Trophoblast cell (in vitro differentiated cells and primary cell): ENCODE results near the gene LSM3.

Experiments used
- DNase-seq, 2 donors: peaks; one replicate each; pipeline ENCODE4 v3.0.0-alpha.2; 2016
- H2AFZ ChIP-seq: 2 replicates; pipeline ENCODE4 v1.6.1; 2013; ENCODE audit warnings: low read length, moderate library complexity, mild to moderate bottlenecking; ENCODE audit not compliant: insufficient read depth, poor library complexity
- H2AK5ac ChIP-seq: 2 replicates; pipeline ENCODE4 v1.6.1; 2013; ENCODE audit warnings: mild to moderate bottlenecking, low read length
- H2BK120ac ChIP-seq: 2 replicates; pipeline ENCODE4 v1.6.1; 2013; ENCODE audit warnings: low read length, mild to moderate bottlenecking, moderate library complexity; ENCODE audit not compliant: insufficient read depth, poor library complexity
- H2BK12ac ChIP-seq: 2 replicates; pipeline ENCODE4 v1.6.1; 2013; ENCODE audit warnings: mild to moderate bottlenecking, low read length, moderate library complexity
- H2BK5ac ChIP-seq: 2 replicates; pipeline ENCODE4 v1.6.1; 2013; ENCODE audit warnings: low read length, low read depth, moderate library complexity, mild to moderate bottlenecking; ENCODE audit not compliant: poor library complexity
- H3K14ac ChIP-seq: 2 replicates; pipeline ENCODE4 v1.6.1; 2013; ENCODE audit warnings: mild to moderate bottlenecking, low read length
- H3K18ac ChIP-seq: 2 replicates; pipeline ENCODE4 v1.6.1; 2013; ENCODE audit warnings: mild to moderate bottlenecking, low read length
- H3K23ac ChIP-seq: 2 replicates; pipeline ENCODE4 v1.6.1; 2013; ENCODE audit warnings: low read length
- H3K27ac ChIP-seq: 2 replicates; pipeline ENCODE4 v1.5.1; 2013; ENCODE audit warnings: low read depth, mild to moderate bottlenecking, inconsistent platforms, low read length, moderate library complexity
- H3K27me3 ChIP-seq: 2 replicates; pipeline ENCODE4 v1.6.1; 2013; ENCODE audit warnings: inconsistent platforms, mild to moderate bottlenecking, low read length, moderate library complexity; ENCODE audit not compliant: insufficient read depth
- H3K36me3 ChIP-seq, 2 experiments: 1 replicate in 1 of 2; 2 replicates in 1 of 2; pipeline ENCODE4 v1.6.1; 2013; ENCODE audit warnings: low read length in 2 of 2, mild to moderate bottlenecking in 2 of 2, moderate library complexity in 1 of 2; ENCODE audit not compliant: insufficient read depth in 2 of 2, control insufficient read depth in 1 of 2
- H3K4ac ChIP-seq: 2 replicates; pipeline ENCODE4 v1.6.1; 2013; ENCODE audit warnings: low read depth, mild to moderate bottlenecking, low read length, moderate library complexity
- H3K4me1 ChIP-seq, 2 experiments: 1 replicate in 1 of 2; 2 replicates in 1 of 2; pipeline ENCODE4 v1.6.1; 2013; ENCODE audit warnings: low read length in 2 of 2, mild to moderate bottlenecking in 2 of 2, moderate library complexity in 1 of 2; ENCODE audit not compliant: insufficient read depth in 2 of 2, control insufficient read depth in 1 of 2
- H3K4me2 ChIP-seq: 2 replicates; pipeline ENCODE4 v1.6.1; 2013; ENCODE audit warnings: inconsistent platforms, mild to moderate bottlenecking, low read length, moderate library complexity
- H3K4me3 ChIP-seq: 2 replicates; pipeline ENCODE4 v1.5.1; 2013; ENCODE audit warnings: mild to moderate bottlenecking, low read depth, low read length, inconsistent platforms
- H3K79me1 ChIP-seq: one replicate; pipeline ENCODE4 v1.6.1; 2013; ENCODE audit warnings: low read length
- H3K79me2 ChIP-seq: 2 replicates; pipeline ENCODE4 v1.6.1; 2013; ENCODE audit warnings: low read length, mild to moderate bottlenecking; ENCODE audit not compliant: control insufficient read depth, insufficient read depth, poor library complexity
- H3K9ac ChIP-seq: 2 replicates; pipeline ENCODE4 v1.6.1; 2013; ENCODE audit warnings: mild to moderate bottlenecking, low read length
- H3K9me3 ChIP-seq: 2 replicates; pipeline ENCODE4 v1.6.1; 2013; ENCODE audit warnings: low read depth, mild to moderate bottlenecking, control low read depth, inconsistent platforms, low read length; ENCODE audit not compliant: insufficient read depth
- H4K12ac ChIP-seq: 2 replicates; pipeline ENCODE4 v1.6.1; 2013; ENCODE audit warnings: low read depth, mild to moderate bottlenecking, low read length, moderate library complexity
- H4K8ac ChIP-seq: 2 replicates; pipeline ENCODE4 v1.6.1; 2013; ENCODE audit warnings: low read depth, mild to moderate bottlenecking, low read length, moderate library complexity
- H4K91ac ChIP-seq: one replicate; pipeline ENCODE4 v1.6.1; 2013; ENCODE audit warnings: low read depth, mild to moderate bottlenecking, low read length, moderate library complexity
- WGBS: extraction: QIAGEN DNeasy Blood & Tissue Kit; methylation state at CpG from one replicate; pipeline ENCODE4 v1.1.7; 2013; ENCODE audit warnings: missing lambda C conversion rate; ENCODE audit not compliant: insufficient read length, insufficient coverage; ENCODE audit errors: extremely low coverage; 5-methylcytosine and 5-hydroxymethylcytosine counted together

The LSM3 gene

DNA sequence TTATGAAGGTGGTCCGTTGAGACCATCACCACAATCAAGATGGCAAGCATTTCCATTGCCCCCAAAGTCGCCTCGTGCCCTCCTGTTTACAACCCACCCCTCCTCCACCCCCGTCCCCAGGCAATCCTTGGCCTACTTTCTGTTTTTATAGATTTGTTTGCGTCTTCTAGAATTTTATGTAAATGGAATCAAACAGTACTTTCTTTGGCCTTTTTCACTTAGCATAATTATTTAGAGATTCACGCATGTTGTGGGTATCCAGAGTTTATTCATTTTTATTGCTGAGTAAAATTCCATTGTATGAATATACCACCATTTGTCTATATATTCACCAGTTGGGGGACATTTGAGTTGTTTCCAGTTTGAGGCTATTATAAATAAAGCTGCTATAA, 66.6 kb downstream of the LSM3 start:
- Histone ChIP-seq H3K4me2 (no peak overlapping the region), H3K4ac (no peak overlapping the region), H3K79me2 (no peaks in the 10 kb centered on the region), H3K4me3 (no peak overlapping the region), H3K18ac (no peak overlapping the region), H3K4me1 (peaks cover 7 to 13% of the 10 kb centered on the region in 2 experiments), H2AFZ (no peak overlapping the region), H3K9me3 (peaks cover 1% of the 10 kb centered on the region), H4K91ac (no peak overlapping the region), H2AK5ac (no peak overlapping the region), H3K79me1 (peaks cover 14% of the 10 kb centered on the region), H3K9ac (no peak overlapping the region), H2BK5ac (no peak overlapping the region), H2BK12ac (no peak overlapping the region), H3K36me3 (no peaks in the 10 kb centered on the region), H3K23ac (no peak overlapping the region), H3K27me3 (no peaks in the 10 kb centered on the region), H4K12ac (no peak overlapping the region), H3K14ac (no peak overlapping the region), H4K8ac (no peak overlapping the region), H2BK120ac (no peak overlapping the region), H3K27ac (no peak overlapping the region)
- no CpG with 5 or more reads among the region's 6 CpGs for WGBS
- no peak for DNase-seq

GRCh38 chr3:14245822-14246221, 67.2 kb downstream of the LSM3 start:
- WGBS = no CpG with 5 or more reads among the region's 3 CpGs
- H4K12ac ChIP-seq = no peak overlapping the region
- no peak overlapping the region for H3K23ac ChIP-seq
- H3K27me3 ChIP-seq = no peaks in the 10 kb centered on the region
- no peak overlapping the region for H3K4me2 ChIP-seq
- no peak overlapping the region for H4K91ac ChIP-seq
- peaks cover 7 to 13% of the 10 kb centered on the region in 2 experiments for H3K4me1 ChIP-seq
- no peak overlapping the region for H3K9ac ChIP-seq
- no peak overlapping the region for H2AK5ac ChIP-seq
- H3K4ac ChIP-seq = no peak overlapping the region
- no peak overlapping the region for H2BK120ac ChIP-seq
- peaks cover 14% of the 10 kb centered on the region for H3K79me1 ChIP-seq
- no peak for DNase-seq
- H3K79me2 ChIP-seq = no peaks in the 10 kb centered on the region
- H3K14ac ChIP-seq = no peak overlapping the region
- H3K36me3 ChIP-seq = no peaks in the 10 kb centered on the region
- no peak overlapping the region for H2AFZ ChIP-seq
- H3K4me3 ChIP-seq = no peak overlapping the region
- H2BK5ac ChIP-seq = no peak overlapping the region
- no peak overlapping the region for H3K18ac ChIP-seq
- H3K9me3 ChIP-seq = peaks cover 1% of the 10 kb centered on the region
- H3K27ac ChIP-seq = no peak overlapping the region
- H2BK12ac ChIP-seq = no peak overlapping the region
- H4K8ac ChIP-seq = no peak overlapping the region

DNA sequence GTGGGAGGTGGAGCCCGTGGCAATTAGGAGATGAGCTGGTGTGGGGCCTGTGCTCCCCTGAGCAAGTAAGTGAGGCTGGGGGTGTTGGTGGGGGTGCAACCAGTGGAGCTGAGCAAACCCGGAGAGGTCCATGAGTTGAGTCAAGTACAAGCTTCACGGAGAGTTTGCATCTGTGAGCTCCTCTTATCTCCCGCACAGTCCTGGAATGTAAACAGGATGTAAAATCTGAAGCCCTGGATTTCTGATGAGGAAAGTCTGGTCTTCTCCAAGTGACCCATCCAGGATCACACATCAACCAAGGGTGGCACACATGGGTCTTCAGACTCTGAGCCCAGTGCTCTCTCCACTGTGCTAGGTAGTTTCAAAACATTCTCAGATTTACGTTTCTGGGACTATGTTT, 67.8 kb downstream of the LSM3 start:
- no peaks in the 10 kb centered on the region for H3K27me3 ChIP-seq
- no peak overlapping the region for H2BK12ac ChIP-seq
- peaks cover 7 to 13% of the 10 kb centered on the region in 2 experiments for H3K4me1 ChIP-seq
- H3K9me3 ChIP-seq = peaks cover 1% of the 10 kb centered on the region
- H4K91ac ChIP-seq = no peak overlapping the region
- H3K4ac ChIP-seq = no peak overlapping the region
- no peak overlapping the region for H3K4me2 ChIP-seq
- no peak overlapping the region for H2AK5ac ChIP-seq
- H3K27ac ChIP-seq = no peak overlapping the region
- H3K23ac ChIP-seq = no peak overlapping the region
- no peaks in the 10 kb centered on the region for H3K79me2 ChIP-seq
- H4K8ac ChIP-seq = no peak overlapping the region
- DNase-seq = no peak
- no peak overlapping the region for H3K4me3 ChIP-seq
- H2BK120ac ChIP-seq = no peak overlapping the region
- H2AFZ ChIP-seq = no peak overlapping the region
- H3K14ac ChIP-seq = no peak overlapping the region
- no peaks in the 10 kb centered on the region for H3K36me3 ChIP-seq
- H4K12ac ChIP-seq = no peak overlapping the region
- no peak overlapping the region for H3K9ac ChIP-seq
- H3K79me1 ChIP-seq = peaks cover 14% of the 10 kb centered on the region
- no peak overlapping the region for H2BK5ac ChIP-seq
- no peak overlapping the region for H3K18ac ChIP-seq
- no CpG with 5 or more reads among the region's 5 CpGs for WGBS

- H3K36me3 ChIP-seq = no peaks in the 10 kb centered on the region
- H4K91ac ChIP-seq = peak overlapping the region; percentile 33
- no peaks in the 10 kb centered on the region for H3K9me3 ChIP-seq
- no peak overlapping the region for H2BK120ac ChIP-seq
- DNase-seq = no peak
- no peaks in the 10 kb centered on the region for H3K27me3 ChIP-seq
- H3K79me1 ChIP-seq = peaks cover 13% of the 10 kb centered on the region
- no peak overlapping the region for H3K4ac ChIP-seq
- H3K4me2 ChIP-seq = no peak overlapping the region
- H3K79me2 ChIP-seq = no peaks in the 10 kb centered on the region
- peak overlapping the region; percentile 18 for H2AK5ac ChIP-seq
- WGBS = no CpG with 5 or more reads among the region's 3 CpGs
- no peak overlapping the region for H2BK5ac ChIP-seq
- H3K23ac ChIP-seq = no peak overlapping the region
- peaks cover 20 to 26% of the 10 kb centered on the region in 2 experiments for H3K4me1 ChIP-seq
- H3K9ac ChIP-seq = no peak overlapping the region
- no peak overlapping the region for H2AFZ ChIP-seq
- H3K14ac ChIP-seq = peak overlapping the region; percentile 49
- H3K4me3 ChIP-seq = no peak overlapping the region
- H4K8ac ChIP-seq = no peak overlapping the region
- H4K12ac ChIP-seq = no peak overlapping the region
- H2BK12ac ChIP-seq = peak overlapping the region; percentile 24
- H3K18ac ChIP-seq = peak overlapping the region; percentile 61
- H3K27ac ChIP-seq = no peak overlapping the region
Measured at GRCh38 chr3:14248477-14248848, 69.8 kb downstream of the LSM3 start.
